Esophagus muscularis mucosa (tissue), 4 donors: ENCODE measurements around the gene CMC1.

ENCODE experiments used
- EP300 ChIP-seq: sonication (generic); formaldehyde crosslinking; IDR thresholded peaks from one replicate; pipeline ENCODE4 v1.6.1; 2017; ENCODE audit warnings: antibody characterized with exemption
- POLR2A ChIP-seq: fragments of 450-650 bp; IDR thresholded peaks from one replicate; pipeline ENCODE4 v1.6.1; 2017; ENCODE audit warnings: antibody characterized with exemption, moderate library complexity, mild to moderate bottlenecking, low read depth
- TF ChIP-seq, protein P1 (sequence below), 3 experiments: fragments of 200-600 bp in 2 of 3; fragments of 450-650 bp in 1 of 3; sonication (generic) in 2 of 3; IDR thresholded peaks; one replicate each; pipeline ENCODE4 v1.5.1; 2017 to 2019; ENCODE audit warnings: antibody characterized with exemption in 3 of 3, mild to moderate bottlenecking in 2 of 3, moderate library complexity in 1 of 3

- TF ChIP-seq, protein P1, sequence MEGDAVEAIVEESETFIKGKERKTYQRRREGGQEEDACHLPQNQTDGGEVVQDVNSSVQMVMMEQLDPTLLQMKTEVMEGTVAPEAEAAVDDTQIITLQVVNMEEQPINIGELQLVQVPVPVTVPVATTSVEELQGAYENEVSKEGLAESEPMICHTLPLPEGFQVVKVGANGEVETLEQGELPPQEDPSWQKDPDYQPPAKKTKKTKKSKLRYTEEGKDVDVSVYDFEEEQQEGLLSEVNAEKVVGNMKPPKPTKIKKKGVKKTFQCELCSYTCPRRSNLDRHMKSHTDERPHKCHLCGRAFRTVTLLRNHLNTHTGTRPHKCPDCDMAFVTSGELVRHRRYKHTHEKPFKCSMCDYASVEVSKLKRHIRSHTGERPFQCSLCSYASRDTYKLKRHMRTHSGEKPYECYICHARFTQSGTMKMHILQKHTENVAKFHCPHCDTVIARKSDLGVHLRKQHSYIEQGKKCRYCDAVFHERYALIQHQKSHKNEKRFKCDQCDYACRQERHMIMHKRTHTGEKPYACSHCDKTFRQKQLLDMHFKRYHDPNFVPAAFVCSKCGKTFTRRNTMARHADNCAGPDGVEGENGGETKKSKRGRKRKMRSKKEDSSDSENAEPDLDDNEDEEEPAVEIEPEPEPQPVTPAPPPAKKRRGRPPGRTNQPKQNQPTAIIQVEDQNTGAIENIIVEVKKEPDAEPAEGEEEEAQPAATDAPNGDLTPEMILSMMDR (IDR thresholded peaks at IDR 0.05), result no peak
- TF ChIP-seq POLR2A, result no peak
- no peak for TF ChIP-seq EP300
Measured at GRCh38 chr3:28234454-28234853, 7.0 kb upstream of the CMC1 start.
